Measurements from ENCODE around the gene SLC25A34. TPM values are rescaled to one million over a fixed set of nuclear protein-coding genes. Genes with fewer than 3 reads are reported as not detected.

The SLC25A34 gene
- total and polyA plus RNA-seq, 2 of the 13 experiments (the other 11 are each of a cell fraction or from before 2014, with no cell fraction given), result 0.13 to 0.18 TPM

DNA sequence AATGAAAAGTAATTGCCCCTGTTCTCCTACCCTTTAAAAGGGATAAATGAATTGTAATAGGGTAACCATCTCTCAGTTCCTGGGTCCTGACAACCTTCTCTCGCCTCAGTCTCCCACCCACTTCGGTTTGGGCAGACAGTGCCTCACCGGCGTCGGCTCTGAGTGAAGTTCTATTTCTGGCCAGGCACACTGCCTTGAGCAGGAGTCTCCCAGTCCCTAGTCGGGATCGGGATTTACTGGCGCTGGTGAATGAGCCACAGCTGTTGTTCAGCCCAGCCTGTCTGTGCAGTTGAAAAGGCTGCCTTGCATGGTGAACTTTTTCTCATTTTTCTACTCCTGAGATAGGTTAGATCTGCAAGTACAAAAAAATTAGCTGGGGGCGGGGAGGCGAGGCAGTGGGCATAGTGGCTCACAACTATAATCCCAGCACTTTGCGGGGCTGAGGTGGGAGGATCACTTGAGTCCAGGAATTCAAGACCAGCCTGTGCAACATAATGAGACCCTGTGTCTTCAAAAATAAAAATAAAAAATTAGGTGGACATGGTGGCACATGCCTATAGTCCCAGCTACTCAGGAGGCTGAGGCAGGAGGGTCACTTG, 44.5 kb upstream of the SLC25A34 start (continued):
- TF ChIP-seq, protein P1, sequence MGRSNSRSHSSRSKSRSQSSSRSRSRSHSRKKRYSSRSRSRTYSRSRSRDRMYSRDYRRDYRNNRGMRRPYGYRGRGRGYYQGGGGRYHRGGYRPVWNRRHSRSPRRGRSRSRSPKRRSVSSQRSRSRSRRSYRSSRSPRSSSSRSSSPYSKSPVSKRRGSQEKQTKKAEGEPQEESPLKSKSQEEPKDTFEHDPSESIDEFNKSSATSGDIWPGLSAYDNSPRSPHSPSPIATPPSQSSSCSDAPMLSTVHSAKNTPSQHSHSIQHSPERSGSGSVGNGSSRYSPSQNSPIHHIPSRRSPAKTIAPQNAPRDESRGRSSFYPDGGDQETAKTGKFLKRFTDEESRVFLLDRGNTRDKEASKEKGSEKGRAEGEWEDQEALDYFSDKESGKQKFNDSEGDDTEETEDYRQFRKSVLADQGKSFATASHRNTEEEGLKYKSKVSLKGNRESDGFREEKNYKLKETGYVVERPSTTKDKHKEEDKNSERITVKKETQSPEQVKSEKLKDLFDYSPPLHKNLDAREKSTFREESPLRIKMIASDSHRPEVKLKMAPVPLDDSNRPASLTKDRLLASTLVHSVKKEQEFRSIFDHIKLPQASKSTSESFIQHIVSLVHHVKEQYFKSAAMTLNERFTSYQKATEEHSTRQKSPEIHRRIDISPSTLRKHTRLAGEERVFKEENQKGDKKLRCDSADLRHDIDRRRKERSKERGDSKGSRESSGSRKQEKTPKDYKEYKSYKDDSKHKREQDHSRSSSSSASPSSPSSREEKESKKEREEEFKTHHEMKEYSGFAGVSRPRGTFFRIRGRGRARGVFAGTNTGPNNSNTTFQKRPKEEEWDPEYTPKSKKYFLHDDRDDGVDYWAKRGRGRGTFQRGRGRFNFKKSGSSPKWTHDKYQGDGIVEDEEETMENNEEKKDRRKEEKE (IDR thresholded peaks at IDR 0.05), result no peak
- TF ChIP-seq ZNF34 (CRISPR knock-in tag; IDR thresholded peaks at IDR 0.05; ENCODE audit: borderline replicate concordance) (no peak), KDM5B (CRISPR knock-in tag; IDR thresholded peaks at IDR 0.05; ENCODE audit: borderline replicate concordance) (no peak), CCDC6 (CRISPR knock-in tag; IDR thresholded peaks at IDR 0.05) (no peak), PRPF4 (IDR thresholded peaks at IDR 0.05; ENCODE audit: low read depth, low read length, poor library complexity, severe bottlenecking) (no peak)
- TF ChIP-seq, protein P2, sequence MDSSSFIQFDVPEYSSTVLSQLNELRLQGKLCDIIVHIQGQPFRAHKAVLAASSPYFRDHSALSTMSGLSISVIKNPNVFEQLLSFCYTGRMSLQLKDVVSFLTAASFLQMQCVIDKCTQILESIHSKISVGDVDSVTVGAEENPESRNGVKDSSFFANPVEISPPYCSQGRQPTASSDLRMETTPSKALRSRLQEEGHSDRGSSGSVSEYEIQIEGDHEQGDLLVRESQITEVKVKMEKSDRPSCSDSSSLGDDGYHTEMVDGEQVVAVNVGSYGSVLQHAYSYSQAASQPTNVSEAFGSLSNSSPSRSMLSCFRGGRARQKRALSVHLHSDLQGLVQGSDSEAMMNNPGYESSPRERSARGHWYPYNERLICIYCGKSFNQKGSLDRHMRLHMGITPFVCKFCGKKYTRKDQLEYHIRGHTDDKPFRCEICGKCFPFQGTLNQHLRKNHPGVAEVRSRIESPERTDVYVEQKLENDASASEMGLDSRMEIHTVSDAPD (CRISPR knock-in tag; IDR thresholded peaks at IDR 0.05), result no peak

DNA sequence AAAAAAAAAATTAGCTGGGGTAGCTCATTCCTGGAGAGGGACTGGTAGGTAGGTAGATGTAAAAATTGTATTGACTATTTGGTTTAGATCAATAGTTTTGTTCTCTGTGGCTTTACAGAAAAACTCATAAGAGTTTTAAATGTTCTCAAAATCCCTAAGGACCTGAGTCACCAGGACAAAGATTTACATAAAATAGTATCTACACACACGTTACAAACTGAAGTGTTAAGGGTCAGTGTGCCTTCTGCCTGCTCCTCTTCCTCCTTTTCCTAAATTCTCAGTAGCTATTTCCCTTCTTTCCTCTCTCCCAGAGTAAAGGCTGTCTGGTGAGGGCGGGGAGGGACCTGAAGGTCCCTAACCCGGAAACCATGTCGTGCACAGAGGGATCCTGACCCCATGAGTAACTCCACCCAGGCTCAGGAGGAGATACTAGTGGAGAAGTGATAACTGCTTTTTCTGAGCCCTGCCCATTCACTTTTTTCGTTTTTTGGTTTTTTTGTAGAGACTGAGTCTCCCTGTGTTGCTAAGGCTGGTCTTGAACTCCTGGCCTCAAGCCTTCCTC, 43.9 kb upstream of the SLC25A34 start:
- Histone ChIP-seq H3K27ac (ENCODE audit: extremely low read length, insufficient read depth, low read length) (no peak overlapping the region), H3K4me1 (ENCODE audit: insufficient read depth, low read length) (peaks cover 9% of the 10 kb centered on the region; the same call in 1 of the 2 replicates), H4K20me1 (ENCODE audit: insufficient read depth, low read length) (no peaks in the 10 kb centered on the region), H3K4me2 (ENCODE audit: low read depth, low read length) (no peak overlapping the region), H3K9ac (ENCODE audit: insufficient read depth, low read depth, low read length) (no peak overlapping the region), H3K27me3 (ENCODE audit: control insufficient read depth in 1 of 2, insufficient read depth in 2 of 2, low read length in 2 of 2) (no peaks in the 10 kb centered on the region), H3K9me3 (ENCODE audit: low read length) (no peaks in the 10 kb centered on the region), H3K4me3 (replicated peaks in 1 of 3; ENCODE audit: insufficient read depth in 1 of 3, low read depth in 2 of 3, low read length in 3 of 3) (no peak overlapping the region), H2AFZ (ENCODE audit: low read length) (no peak overlapping the region), H3K79me2 (ENCODE audit: insufficient read depth, low read length) (peaks cover 24% of the 10 kb centered on the region), H3K36me3 (replicated peaks in 1 of 2; ENCODE audit: control insufficient read depth in 1 of 2, insufficient read depth in 2 of 2, low read length in 2 of 2) (peaks cover 5 to 10% of the 10 kb centered on the region in 2 experiments; a peak in 4 of 5 replicates)
- in situ Hi-C loops (cut with HindIII; ENCODE audit: extremely low pct_ligation_motif_present, low pct_unique_long_range_greater_than_20kb) (no loop called here), intact Hi-C loops (cut with micrococcal nuclease; ENCODE audit: unreplicated experiment) (no loop called here)
- ATAC-seq (no peak), FAIRE-seq (no peak), DNase-seq (ENCODE audit: low spot score) (no peak)
- 93% methylated on average over 5 of the region's 5 CpGs for WGBS (ENCODE audit: low lambda C conversion rate)
- CTCF ChIA-PET (ENCODE audit: low intra/inter-chr PET ratio, low total read pairs), result no interaction called here
- POLR2A ChIA-PET, result no interaction called here
- BruUV-seq (replicated peaks), result no TSS peak
- no peak for TF ChIP-seq RXRA (CRISPR knock-in tag; IDR thresholded peaks at IDR 0.05)
- TF ChIP-seq SP2 (CRISPR knock-in tag; IDR thresholded peaks at IDR 0.05), result no peak
- TF ChIP-seq, protein P3, sequence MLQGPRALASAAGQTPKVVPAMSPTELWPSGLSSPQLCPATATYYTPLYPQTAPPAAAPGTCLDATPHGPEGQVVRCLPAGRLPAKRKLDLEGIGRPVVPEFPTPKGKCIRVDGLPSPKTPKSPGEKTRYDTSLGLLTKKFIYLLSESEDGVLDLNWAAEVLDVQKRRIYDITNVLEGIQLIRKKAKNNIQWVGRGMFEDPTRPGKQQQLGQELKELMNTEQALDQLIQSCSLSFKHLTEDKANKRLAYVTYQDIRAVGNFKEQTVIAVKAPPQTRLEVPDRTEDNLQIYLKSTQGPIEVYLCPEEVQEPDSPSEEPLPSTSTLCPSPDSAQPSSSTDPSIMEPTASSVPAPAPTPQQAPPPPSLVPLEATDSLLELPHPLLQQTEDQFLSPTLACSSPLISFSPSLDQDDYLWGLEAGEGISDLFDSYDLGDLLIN (CRISPR knock-in tag; IDR thresholded peaks at IDR 0.05; ENCODE audit: borderline replicate concordance), result no peak
- TF ChIP-seq KMT2A (CRISPR knock-in tag; IDR thresholded peaks at IDR 0.05), result no peak
- no peak for TF ChIP-seq ZMYM2 (CRISPR knock-in tag; IDR thresholded peaks at IDR 0.05)
- no peak for TF ChIP-seq ZNF34 (CRISPR knock-in tag; IDR thresholded peaks at IDR 0.05; ENCODE audit: borderline replicate concordance)
- no peak for TF ChIP-seq ZFP37 (CRISPR knock-in tag; IDR thresholded peaks at IDR 0.05; ENCODE audit: borderline replicate concordance)
- TF ChIP-seq CENPT (CRISPR knock-in tag; IDR thresholded peaks at IDR 0.05; ENCODE audit: low read depth), result no peak
- TF ChIP-seq, protein P4, sequence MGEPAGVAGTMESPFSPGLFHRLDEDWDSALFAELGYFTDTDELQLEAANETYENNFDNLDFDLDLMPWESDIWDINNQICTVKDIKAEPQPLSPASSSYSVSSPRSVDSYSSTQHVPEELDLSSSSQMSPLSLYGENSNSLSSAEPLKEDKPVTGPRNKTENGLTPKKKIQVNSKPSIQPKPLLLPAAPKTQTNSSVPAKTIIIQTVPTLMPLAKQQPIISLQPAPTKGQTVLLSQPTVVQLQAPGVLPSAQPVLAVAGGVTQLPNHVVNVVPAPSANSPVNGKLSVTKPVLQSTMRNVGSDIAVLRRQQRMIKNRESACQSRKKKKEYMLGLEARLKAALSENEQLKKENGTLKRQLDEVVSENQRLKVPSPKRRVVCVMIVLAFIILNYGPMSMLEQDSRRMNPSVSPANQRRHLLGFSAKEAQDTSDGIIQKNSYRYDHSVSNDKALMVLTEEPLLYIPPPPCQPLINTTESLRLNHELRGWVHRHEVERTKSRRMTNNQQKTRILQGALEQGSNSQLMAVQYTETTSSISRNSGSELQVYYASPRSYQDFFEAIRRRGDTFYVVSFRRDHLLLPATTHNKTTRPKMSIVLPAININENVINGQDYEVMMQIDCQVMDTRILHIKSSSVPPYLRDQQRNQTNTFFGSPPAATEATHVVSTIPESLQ (CRISPR knock-in tag; conservative IDR thresholded peaks at IDR 0.05), result no peak
- no peak for TF ChIP-seq PLRG1 (conservative IDR thresholded peaks at IDR 0.05)
- no peak for TF ChIP-seq ZBTB1 (CRISPR knock-in tag; IDR thresholded peaks at IDR 0.05; ENCODE audit: borderline replicate concordance)
